Osteocyte (in vitro differentiated cells): ENCODE results near the gene AKT1. TPM values are rescaled to one million over a fixed set of nuclear protein-coding genes. Genes with fewer than 3 reads are reported as not detected.

Source experiments
- DNase-seq: peaks from one replicate; pipeline ENCODE4 v3.0.0; 2021; ENCODE audit warnings: mixed read lengths; ENCODE audit not compliant: unreplicated experiment; ENCODE audit errors: extremely low spot score
- H3K27ac Mint-ChIP-seq: one replicate; pipeline ENCODE4 v1.8.0; 2021; ENCODE audit warnings: mild to moderate bottlenecking, mixed read lengths; ENCODE audit not compliant: unreplicated experiment
- H3K27me3 Mint-ChIP-seq: one replicate; pipeline ENCODE4 v1.8.0; 2021; ENCODE audit warnings: mixed read lengths; ENCODE audit not compliant: unreplicated experiment
- H3K36me3 Mint-ChIP-seq: one replicate; pipeline ENCODE4 v1.8.0; 2021; ENCODE audit warnings: mixed read lengths; ENCODE audit not compliant: unreplicated experiment
- H3K4me1 Mint-ChIP-seq: one replicate; pipeline ENCODE4 v1.8.0; 2021; ENCODE audit warnings: mixed read lengths; ENCODE audit not compliant: unreplicated experiment
- H3K4me3 Mint-ChIP-seq: one replicate; pipeline ENCODE4 v1.8.0; 2021; ENCODE audit warnings: mild to moderate bottlenecking, moderate library complexity, mixed read lengths; ENCODE audit not compliant: unreplicated experiment
- H3K9me3 Mint-ChIP-seq: one replicate; pipeline ENCODE4 v1.8.0; 2021; ENCODE audit warnings: mixed read lengths; ENCODE audit not compliant: unreplicated experiment
- CTCF ChIP-seq: fragments of 200-600 bp; sonication (generic); IDR thresholded peaks from 2 replicates; pipeline ENCODE4 v1.5.0; 2021; ENCODE audit warnings: antibody characterized with exemption, mild to moderate bottlenecking, moderate library complexity
- total RNA-seq: library from RNA; stranded (reverse); gene quantifications from 2 replicates; pipeline ENCODE4 v1.2.1, GENCODE V29; 2021

AKT1 gene
- total RNA-seq, 1 donor from 2014 or later: 157 TPM

DNA sequence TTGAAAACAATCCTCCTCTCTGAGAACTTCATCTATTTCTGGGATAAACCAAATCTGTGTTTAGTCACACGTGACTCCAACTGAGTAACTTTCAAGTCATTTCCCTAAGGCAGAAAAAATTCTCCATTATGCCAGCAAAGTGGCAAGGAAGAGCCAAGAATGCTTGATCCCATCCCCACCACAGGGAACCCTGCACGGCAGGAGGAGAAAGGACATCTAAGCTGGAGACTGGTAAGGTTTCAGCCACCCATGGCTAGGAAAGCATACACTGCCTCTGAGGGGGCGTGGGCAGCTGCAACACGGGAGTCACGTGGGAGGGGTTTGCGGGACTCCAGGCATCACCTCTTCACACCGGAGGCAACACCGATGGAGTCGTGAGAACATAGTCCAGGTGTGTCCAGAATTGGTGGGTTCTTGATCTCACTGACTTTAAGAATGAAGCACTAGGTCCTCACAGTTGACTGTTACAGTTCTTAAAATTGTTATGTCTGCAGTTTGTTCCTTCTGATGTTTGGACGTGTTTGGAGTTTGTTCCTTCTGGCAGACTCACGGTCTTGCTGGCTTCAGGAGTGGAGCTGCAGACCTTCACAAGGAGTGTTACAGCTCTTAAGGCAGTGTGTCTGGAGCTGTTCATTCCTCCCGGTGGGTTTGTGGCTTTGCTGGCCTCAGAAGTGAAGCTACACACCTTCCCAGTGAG, 45.3 kb downstream of the AKT1 start:
- peaks cover 59% of the 10 kb centered on the region for H3K4me1 Mint-ChIP-seq

GRCh38 chr14:104749111-104749649, 46.4 kb downstream of the AKT1 start:
- Mint-ChIP-seq H3K36me3 (no peaks in the 10 kb centered on the region), H3K27ac (peak overlapping the region; percentile 92), H3K4me3 (peak overlapping the region; percentile 60), H3K9me3 (no peaks in the 10 kb centered on the region), H3K4me1 (peaks cover 53% of the 10 kb centered on the region), H3K27me3 (no peaks in the 10 kb centered on the region)
- no peak for DNase-seq
- TF ChIP-seq CTCF: no peak

More for the DNA sequence above, 45.3 kb downstream of the AKT1 start:
- Mint-ChIP-seq H3K36me3 (no peaks in the 10 kb centered on the region), H3K9me3 (no peaks in the 10 kb centered on the region), H3K27ac (peak overlapping the region; percentile 92), H3K27me3 (no peaks in the 10 kb centered on the region), H3K4me3 (peak overlapping the region; percentile 12)
- no peak for TF ChIP-seq CTCF
- DNase-seq: no peak

DNA sequence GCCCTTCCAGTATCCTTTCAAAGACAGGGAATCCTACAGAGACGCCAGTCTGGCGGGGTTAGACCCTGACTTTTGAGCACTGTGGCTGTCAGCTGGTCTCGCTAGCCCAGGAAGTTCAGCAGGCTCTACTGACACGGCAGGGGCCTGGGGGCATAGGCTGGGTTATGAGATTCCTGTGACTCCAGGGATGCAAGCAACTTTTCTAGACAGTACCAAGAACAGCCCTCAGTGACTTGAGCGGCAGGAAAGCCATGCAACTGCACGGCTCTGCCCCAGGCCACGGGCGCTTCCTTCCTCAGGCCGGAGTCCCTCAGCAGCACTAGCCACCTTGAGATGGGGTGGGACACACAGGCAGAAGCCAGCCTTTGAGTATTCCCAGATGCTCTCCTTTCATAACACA, 47.7 kb downstream of the AKT1 start:
- H3K36me3 Mint-ChIP-seq: no peaks in the 10 kb centered on the region
- no peaks in the 10 kb centered on the region for H3K9me3 Mint-ChIP-seq
- peak overlapping the region; percentile 29 for H3K4me3 Mint-ChIP-seq
- TF ChIP-seq CTCF: no peak
- H3K27me3 Mint-ChIP-seq: no peaks in the 10 kb centered on the region
- H3K27ac Mint-ChIP-seq: peak overlapping the region; percentile 92
- DNase-seq: no peak
- peaks cover 45% of the 10 kb centered on the region for H3K4me1 Mint-ChIP-seq

- Mint-ChIP-seq H3K36me3 (no peaks in the 10 kb centered on the region), H3K27ac (no peak overlapping the region), H3K4me1 (peaks cover 42% of the 10 kb centered on the region), H3K9me3 (no peaks in the 10 kb centered on the region), H3K27me3 (no peaks in the 10 kb centered on the region), H3K4me3 (no peak overlapping the region)
- DNase-seq: no peak
- no peak for TF ChIP-seq CTCF
These were observed 48.5 kb downstream of the AKT1 start for GRCh38 chr14:104746934-104747481.

DNA sequence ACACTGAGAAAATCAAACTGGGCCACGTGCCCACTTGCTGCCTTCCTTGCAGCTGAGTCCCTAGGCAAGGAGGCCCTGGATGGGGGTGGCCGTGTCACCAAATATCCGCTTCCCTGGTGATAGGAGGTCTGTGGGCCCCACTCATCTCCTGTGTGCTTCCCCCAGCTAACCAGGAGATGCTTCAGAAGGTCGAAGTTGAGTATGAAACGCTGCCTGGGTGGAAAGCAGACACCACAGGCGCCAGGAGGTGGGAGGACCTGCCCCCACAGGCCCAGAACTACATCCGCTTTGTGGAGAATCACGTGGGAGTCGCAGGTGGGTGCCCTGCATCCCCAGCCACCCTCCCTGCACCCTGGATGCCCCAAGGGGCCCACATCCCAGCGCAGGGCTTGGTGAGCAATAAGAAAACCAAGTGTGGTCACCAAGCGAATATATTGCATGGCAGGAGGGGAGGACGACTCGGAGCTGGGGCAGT, 49.4 kb downstream of the AKT1 start:
- Mint-ChIP-seq H3K9me3 (no peaks in the 10 kb centered on the region), H3K4me1 (peaks cover 42% of the 10 kb centered on the region), H3K4me3 (no peak overlapping the region), H3K36me3 (no peaks in the 10 kb centered on the region), H3K27me3 (no peaks in the 10 kb centered on the region), H3K27ac (no peak overlapping the region)
- TF ChIP-seq CTCF: no peak
- DNase-seq: no peak
